Astrocyte (in vitro differentiated cells and primary cell): Measurements from ENCODE around the gene CYBA. TPM values are rescaled to one million over a fixed set of nuclear protein-coding genes. Genes with fewer than 3 reads are reported as not detected.

ENCODE experiments used
- DNase-seq: peaks from one replicate; pipeline ENCODE4 v3.0.0-alpha.2; 2010; ENCODE audit warnings: low read depth
- FAIRE-seq: peaks from 2 replicates; lab custom pipeline; 2011; peaks lifted over from hg19 to GRCh38; lab: Jason Lieb, UNC
- H2AFZ ChIP-seq: 2 replicates; pipeline ENCODE4 v1.6.0; 2012; ENCODE audit warnings: low read depth, low read length, inconsistent platforms
- H3K27ac ChIP-seq: 2 replicates; pipeline ENCODE4 v1.5.1; 2011; ENCODE audit warnings: low read depth, low read length, inconsistent platforms
- H3K27me3 ChIP-seq: 2 replicates; pipeline ENCODE4 v1.6.0; 2011; ENCODE audit warnings: low read length, inconsistent platforms; ENCODE audit not compliant: insufficient read depth
- H3K36me3 ChIP-seq: 2 replicates; pipeline ENCODE4 v1.5.1; 2011; ENCODE audit warnings: low read length, inconsistent platforms; ENCODE audit not compliant: insufficient read depth
- H3K4me1 ChIP-seq: 2 replicates; pipeline ENCODE4 v1.5.1; 2011; ENCODE audit warnings: low read length, inconsistent platforms; ENCODE audit not compliant: insufficient read depth
- H3K4me2 ChIP-seq: 2 replicates; pipeline ENCODE4 v1.6.0; 2012; ENCODE audit warnings: low read length, inconsistent platforms
- H3K4me3 ChIP-seq: 2 replicates; pipeline ENCODE4 v1.5.1; 2011; ENCODE audit warnings: low read depth, mild to moderate bottlenecking, low read length, inconsistent platforms; ENCODE audit not compliant: insufficient read depth
- H3K79me2 ChIP-seq: 2 replicates; pipeline ENCODE4 v1.6.0; 2012; ENCODE audit warnings: mild to moderate bottlenecking, low read length, inconsistent platforms; ENCODE audit not compliant: insufficient read depth
- H3K9ac ChIP-seq: 2 replicates; pipeline ENCODE4 v1.6.0; 2012; ENCODE audit warnings: mild to moderate bottlenecking, low read length, inconsistent platforms
- H3K9me3 ChIP-seq: 2 replicates; pipeline ENCODE4 v1.5.1; 2012; ENCODE audit warnings: low read depth, mild to moderate bottlenecking, low read length, inconsistent platforms; ENCODE audit not compliant: insufficient read depth
- H4K20me1 ChIP-seq: 2 replicates; pipeline ENCODE4 v1.6.0; 2012; ENCODE audit warnings: low read length, inconsistent platforms; ENCODE audit not compliant: insufficient read depth
- H3K27ac Mint-ChIP-seq: one replicate; pipeline ENCODE4 v1.8.0; 2021; ENCODE audit warnings: mild to moderate bottlenecking, mixed read lengths; ENCODE audit not compliant: unreplicated experiment
- H3K27me3 Mint-ChIP-seq: one replicate; pipeline ENCODE4 v1.8.0; 2021; ENCODE audit warnings: low read depth, mixed read lengths; ENCODE audit not compliant: unreplicated experiment
- H3K36me3 Mint-ChIP-seq: one replicate; pipeline ENCODE4 v1.8.0; 2021; ENCODE audit warnings: low read depth, mixed read lengths; ENCODE audit not compliant: unreplicated experiment
- H3K4me1 Mint-ChIP-seq: one replicate; pipeline ENCODE4 v1.8.0; 2021; ENCODE audit warnings: low read depth, mixed read lengths; ENCODE audit not compliant: unreplicated experiment
- H3K4me3 Mint-ChIP-seq: one replicate; pipeline ENCODE4 v1.8.0; 2021; ENCODE audit warnings: mild to moderate bottlenecking, moderate library complexity, mixed read lengths; ENCODE audit not compliant: unreplicated experiment
- H3K9me3 Mint-ChIP-seq: one replicate; pipeline ENCODE4 v1.8.0; 2021; ENCODE audit warnings: mild to moderate bottlenecking, mixed read lengths; ENCODE audit not compliant: unreplicated experiment
- EZH2 ChIP-seq: IDR thresholded peaks from 2 replicates; pipeline ENCODE4 v1.6.1; 2012; ENCODE audit warnings: mild to moderate bottlenecking, low read length, inconsistent platforms; ENCODE audit not compliant: insufficient read depth
- total RNA-seq: library from RNA; stranded (reverse); gene quantifications from 2 replicates; pipeline ENCODE4 v1.2.1, GENCODE V29; 2021
- TF ChIP-seq, protein P1 (sequence below): IDR thresholded peaks from 2 replicates; pipeline ENCODE4 v1.5.1; 2011; ENCODE audit warnings: low read depth, mild to moderate bottlenecking, inconsistent platforms, low read length, moderate library complexity; ENCODE audit not compliant: insufficient read depth

The CYBA gene
- total RNA-seq, 1 donor from 2014 or later, result 236 TPM

DNA sequence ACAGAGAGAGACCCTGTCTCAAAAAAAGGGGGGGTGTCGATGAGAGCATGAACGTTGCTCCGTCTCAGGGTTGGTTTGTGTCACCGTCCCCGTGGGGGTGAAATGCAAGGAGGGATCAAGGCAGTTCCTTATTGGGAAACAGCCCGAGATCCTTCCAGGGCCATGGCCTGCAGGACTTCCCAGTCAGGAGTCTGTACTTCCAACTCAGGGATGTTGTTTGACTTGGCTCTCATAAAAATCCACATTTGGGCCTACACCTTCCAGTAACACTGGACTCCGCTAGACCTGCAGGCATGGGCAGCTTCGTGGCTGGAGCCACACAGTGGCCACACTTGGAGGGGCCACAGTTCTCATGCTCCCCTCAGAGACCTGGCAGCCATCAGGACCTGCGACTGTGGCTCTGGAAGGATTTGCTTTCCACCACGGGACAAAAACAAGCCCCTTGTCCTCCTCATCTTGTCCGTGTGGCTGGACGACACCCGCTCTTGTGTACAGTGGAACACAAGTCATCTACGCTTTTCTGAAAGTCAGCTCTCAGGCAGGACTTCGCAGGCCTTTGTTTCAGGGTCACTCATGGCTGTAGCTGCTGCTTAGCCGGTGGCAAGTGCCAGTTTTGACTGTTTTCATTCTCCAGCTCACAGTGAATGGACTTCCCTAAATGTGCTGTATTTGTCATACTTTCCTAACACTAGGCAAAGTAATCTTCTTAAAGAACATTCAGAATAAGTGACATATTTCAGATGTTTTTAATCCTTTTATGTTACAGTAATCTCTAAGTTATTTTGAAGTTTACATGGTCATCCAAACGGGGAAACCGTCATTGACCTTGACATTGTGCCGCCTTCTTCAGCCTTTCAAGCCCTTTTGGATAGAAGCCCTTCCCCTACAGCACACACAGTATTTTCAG is 36.7 kb downstream of the CYBA start:
- Histone ChIP-seq H3K9me3 (no peaks in the 10 kb centered on the region), H3K79me2 (peaks cover 36% of the 10 kb centered on the region), H3K36me3 (peaks cover 3% of the 10 kb centered on the region), H3K27me3 (no peaks in the 10 kb centered on the region), H3K27ac (no peak overlapping the region), H3K4me2 (no peak overlapping the region), H4K20me1 (peaks cover 85% of the 10 kb centered on the region), H3K9ac (no peak overlapping the region), H3K4me3 (no peak overlapping the region), H3K4me1 (no peaks in the 10 kb centered on the region), H2AFZ (no peak overlapping the region)
- H3K27ac Mint-ChIP-seq, result no peak overlapping the region
- H3K4me1 Mint-ChIP-seq, result no peaks in the 10 kb centered on the region
- DNase-seq (peak; percentile 11), FAIRE-seq (no peak)
- TF ChIP-seq, protein P1, sequence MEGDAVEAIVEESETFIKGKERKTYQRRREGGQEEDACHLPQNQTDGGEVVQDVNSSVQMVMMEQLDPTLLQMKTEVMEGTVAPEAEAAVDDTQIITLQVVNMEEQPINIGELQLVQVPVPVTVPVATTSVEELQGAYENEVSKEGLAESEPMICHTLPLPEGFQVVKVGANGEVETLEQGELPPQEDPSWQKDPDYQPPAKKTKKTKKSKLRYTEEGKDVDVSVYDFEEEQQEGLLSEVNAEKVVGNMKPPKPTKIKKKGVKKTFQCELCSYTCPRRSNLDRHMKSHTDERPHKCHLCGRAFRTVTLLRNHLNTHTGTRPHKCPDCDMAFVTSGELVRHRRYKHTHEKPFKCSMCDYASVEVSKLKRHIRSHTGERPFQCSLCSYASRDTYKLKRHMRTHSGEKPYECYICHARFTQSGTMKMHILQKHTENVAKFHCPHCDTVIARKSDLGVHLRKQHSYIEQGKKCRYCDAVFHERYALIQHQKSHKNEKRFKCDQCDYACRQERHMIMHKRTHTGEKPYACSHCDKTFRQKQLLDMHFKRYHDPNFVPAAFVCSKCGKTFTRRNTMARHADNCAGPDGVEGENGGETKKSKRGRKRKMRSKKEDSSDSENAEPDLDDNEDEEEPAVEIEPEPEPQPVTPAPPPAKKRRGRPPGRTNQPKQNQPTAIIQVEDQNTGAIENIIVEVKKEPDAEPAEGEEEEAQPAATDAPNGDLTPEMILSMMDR, result no peak
- TF ChIP-seq EZH2, result no peak
- no peak overlapping the region for H3K4me3 Mint-ChIP-seq
- H3K36me3 Mint-ChIP-seq, result peaks cover 24% of the 10 kb centered on the region
- H3K27me3 Mint-ChIP-seq, result peaks cover 3% of the 10 kb centered on the region
- no peaks in the 10 kb centered on the region for H3K9me3 Mint-ChIP-seq

DNA sequence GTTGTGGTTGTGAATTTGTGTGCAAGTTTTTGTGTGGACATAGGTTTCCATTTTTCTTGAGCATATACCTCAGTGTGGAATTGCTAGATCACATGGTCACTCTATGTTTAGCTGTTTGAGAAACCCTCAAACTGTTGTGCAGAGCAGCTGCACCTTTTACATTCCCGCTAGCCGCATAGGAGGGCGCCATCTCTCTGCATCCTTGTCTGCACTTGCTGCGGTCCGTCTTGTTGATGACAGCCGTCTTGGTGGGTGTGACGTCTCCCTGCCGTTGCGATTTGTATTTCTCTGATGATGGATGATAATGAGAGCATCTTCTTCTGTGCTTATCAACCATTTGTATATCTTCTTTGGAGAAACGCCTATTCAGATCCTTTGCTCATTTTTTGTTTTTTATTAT is 37.6 kb downstream of the CYBA start:
- H3K4me2 ChIP-seq, result no peak overlapping the region
- peaks cover 22% of the 10 kb centered on the region for H3K36me3 Mint-ChIP-seq
- no peak overlapping the region for H3K27ac Mint-ChIP-seq
- H2AFZ ChIP-seq, result no peak overlapping the region
- H3K9ac ChIP-seq, result no peak overlapping the region
- FAIRE-seq (no peak), DNase-seq (no peak)
- no peak overlapping the region for H3K4me3 Mint-ChIP-seq
- no peaks in the 10 kb centered on the region for H3K9me3 ChIP-seq
- peaks cover 3% of the 10 kb centered on the region for H3K27me3 Mint-ChIP-seq
- no peak overlapping the region for H3K27ac ChIP-seq
- H3K79me2 ChIP-seq, result peaks cover 30% of the 10 kb centered on the region
- no peak overlapping the region for H3K4me3 ChIP-seq
- peaks cover 80% of the 10 kb centered on the region for H4K20me1 ChIP-seq
- peaks cover 3% of the 10 kb centered on the region for H3K36me3 ChIP-seq
- H3K4me1 Mint-ChIP-seq, result no peaks in the 10 kb centered on the region
- H3K4me1 ChIP-seq, result no peaks in the 10 kb centered on the region
- TF ChIP-seq, protein P1, result no peak
- TF ChIP-seq EZH2, result no peak
- no peaks in the 10 kb centered on the region for H3K9me3 Mint-ChIP-seq
- no peaks in the 10 kb centered on the region for H3K27me3 ChIP-seq
